WTC11 (cell line): ENCODE results near the gene PRKCE. TPM values are rescaled to one million over a fixed set of nuclear protein-coding genes. Genes with fewer than 3 reads are reported as not detected.

Experiments used
- ATAC-seq: fragments of 200-7000 bp; cut with Tn5 transposase; 2 replicates; pipeline ENCODE4 v1.10.0; 2021; ENCODE audit warnings: mild to moderate bottlenecking, moderate library complexity
- CTCF ChIA-PET: fragments of 300-600 bp; sonication (Branson Sonifier 250); formaldehyde crosslinking; loops from one replicate; lab custom pipeline; 2021; ENCODE audit warnings: antibody characterized with exemption; lab: Charles Lee
- POLR2A ChIA-PET: fragments of 350-600 bp; sonication (Branson Sonifier 250); formaldehyde crosslinking; loops from one replicate; lab custom pipeline; 2021; ENCODE audit warnings: antibody characterized with exemption; lab: Charles Lee
- DNase-seq: peaks from one replicate; pipeline ENCODE4 v3.0.0; 2021; ENCODE audit warnings: low spot score
- H3K27ac Mint-ChIP-seq: 2 replicates; pipeline ENCODE4 v1.8.0; 2021; ENCODE audit warnings: mixed read lengths
- H3K27me3 Mint-ChIP-seq: 2 replicates; pipeline ENCODE4 v1.8.0; 2021; ENCODE audit warnings: low read depth, mild to moderate bottlenecking, moderate library complexity, mixed read lengths
- H3K36me3 Mint-ChIP-seq: 2 replicates; pipeline ENCODE4 v1.8.0; 2021; ENCODE audit warnings: mixed read lengths
- H3K4me1 Mint-ChIP-seq: 2 replicates; pipeline ENCODE4 v1.8.0; 2022; ENCODE audit warnings: mixed read lengths
- H3K4me3 Mint-ChIP-seq: 2 replicates; pipeline ENCODE4 v1.8.0; 2021; ENCODE audit warnings: mild to moderate bottlenecking, moderate library complexity, mixed read lengths
- H3K9me3 Mint-ChIP-seq: 2 replicates; pipeline ENCODE4 v1.8.0; 2021; ENCODE audit warnings: mixed read lengths
- JAZF1 ChIP-seq: fragments of 250-450 bp; sonication (Bioruptor Pico); IDR thresholded peaks from 2 replicates; pipeline ENCODE4 v1.9.0; 2021; ENCODE audit warnings: moderate library complexity, mild to moderate bottlenecking, inconsistent platforms
- NR3C1 ChIP-seq: sonication (generic); formaldehyde crosslinking; conservative IDR thresholded peaks from 2 replicates; pipeline ENCODE4 v1.8.1; 2023; ENCODE audit warnings: low read depth, mild to moderate bottlenecking, missing genetic modification reagents
- TP53 ChIP-seq: sonication (generic); formaldehyde crosslinking; IDR thresholded peaks from 2 replicates; pipeline ENCODE4 v1.8.1; 2023; ENCODE audit warnings: mild to moderate bottlenecking, missing genetic modification reagents
- ZNF219 ChIP-seq: sonication (generic); formaldehyde crosslinking; IDR thresholded peaks from 2 replicates; pipeline ENCODE4 v1.8.0; 2023; ENCODE audit warnings: missing genetic modification reagents, mild to moderate bottlenecking, borderline replicate concordance
- ZNF396 ChIP-seq: fragments of 250-450 bp; sonication (Bioruptor Pico); IDR thresholded peaks from 2 replicates; pipeline ENCODE4 v1.8.0; 2021; ENCODE audit warnings: mild to moderate bottlenecking, moderate library complexity, borderline replicate concordance
- ZNF423 ChIP-seq: fragments of 250-450 bp; sonication (Bioruptor Pico); IDR thresholded peaks from 2 replicates; pipeline ENCODE4 v2.1.2; 2022; ENCODE audit warnings: mild to moderate bottlenecking, moderate library complexity
- total RNA-seq: library from RNA; stranded (reverse); gene quantifications from 3 replicates; pipeline ENCODE4 v1.2.3, GENCODE V29; 2021
- TF ChIP-seq, protein P1 (sequence below): sonication (generic); formaldehyde crosslinking; IDR thresholded peaks from 2 replicates; pipeline ENCODE4 v1.8.0; 2023; ENCODE audit warnings: missing genetic modification reagents
- TF ChIP-seq, protein P2 (sequence below): fragments of 250-450 bp; sonication (Bioruptor Pico); IDR thresholded peaks from 2 replicates; pipeline ENCODE4 v1.9.0; 2021; ENCODE audit warnings: mild to moderate bottlenecking, borderline replicate concordance
- TF ChIP-seq, protein P3 (sequence below): fragments of 250-450 bp; sonication (Bioruptor Pico); conservative IDR thresholded peaks from 2 replicates; pipeline ENCODE4 v1.9.0; 2021; ENCODE audit warnings: mild to moderate bottlenecking
- TF ChIP-seq, protein P4 (sequence below): sonication (generic); formaldehyde crosslinking; conservative IDR thresholded peaks from 2 replicates; pipeline ENCODE4 v1.8.1; 2022; ENCODE audit warnings: mild to moderate bottlenecking, missing genetic modification reagents
- TF ChIP-seq, protein P5 (sequence below): sonication (generic); formaldehyde crosslinking; IDR thresholded peaks from 2 replicates; pipeline ENCODE4 v1.8.0; 2022; ENCODE audit warnings: missing genetic modification reagents
- TF ChIP-seq, protein P6 (sequence below): sonication (generic); formaldehyde crosslinking; IDR thresholded peaks from 2 replicates; pipeline ENCODE4 v1.8.0; 2022; ENCODE audit warnings: mild to moderate bottlenecking, missing genetic modification reagents

Gene PRKCE
- total RNA-seq, 1 experiment from 2014 or later = 5.8 TPM

DNA sequence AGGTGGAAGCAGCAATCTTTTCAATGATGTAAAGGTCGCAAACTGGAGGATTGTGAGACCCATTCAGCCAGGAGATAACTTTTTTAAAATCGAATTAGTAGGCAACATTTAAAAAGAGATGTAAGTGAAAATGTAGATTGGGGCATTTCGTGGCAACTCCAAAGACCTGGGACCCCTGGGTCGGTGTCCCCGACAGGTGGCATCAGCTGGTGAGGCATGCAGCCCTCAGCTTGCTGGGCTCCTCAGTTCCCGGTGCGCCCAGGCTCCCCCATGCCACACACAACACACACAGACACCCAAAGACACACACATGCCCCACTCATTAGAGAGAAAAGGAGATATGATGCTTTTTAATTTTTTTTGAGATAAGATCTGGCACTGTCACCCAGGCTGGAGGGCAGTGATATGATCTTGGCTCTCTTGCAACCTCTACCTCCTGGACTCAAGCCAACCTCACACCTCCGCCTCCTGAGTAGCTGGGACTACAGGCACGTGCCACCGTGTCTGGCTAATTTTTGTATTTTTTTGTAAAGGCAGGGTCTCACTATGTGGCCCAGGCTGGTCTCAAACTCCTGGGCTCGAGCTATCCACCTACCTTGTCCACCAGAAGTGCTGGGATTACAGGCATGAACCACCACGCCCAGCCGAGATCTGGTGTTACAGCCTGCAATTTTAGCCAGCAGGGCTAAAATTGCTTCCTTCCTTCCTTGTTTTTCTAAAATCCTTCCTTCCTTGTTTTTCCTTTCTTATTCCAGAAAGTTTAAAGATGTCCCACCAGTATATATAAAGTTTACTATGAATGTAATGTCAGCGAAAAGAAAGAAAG, 523.1 kb downstream of the PRKCE start:
- Mint-ChIP-seq H3K27ac (no peak overlapping the region), H3K4me3 (no peak overlapping the region), H3K36me3 (no peaks in the 10 kb centered on the region), H3K4me1 (peaks cover 26% of the 10 kb centered on the region), H3K9me3 (no peaks in the 10 kb centered on the region), H3K27me3 (no peaks in the 10 kb centered on the region)
- ATAC-seq = no peak
- TF ChIP-seq, protein P1, sequence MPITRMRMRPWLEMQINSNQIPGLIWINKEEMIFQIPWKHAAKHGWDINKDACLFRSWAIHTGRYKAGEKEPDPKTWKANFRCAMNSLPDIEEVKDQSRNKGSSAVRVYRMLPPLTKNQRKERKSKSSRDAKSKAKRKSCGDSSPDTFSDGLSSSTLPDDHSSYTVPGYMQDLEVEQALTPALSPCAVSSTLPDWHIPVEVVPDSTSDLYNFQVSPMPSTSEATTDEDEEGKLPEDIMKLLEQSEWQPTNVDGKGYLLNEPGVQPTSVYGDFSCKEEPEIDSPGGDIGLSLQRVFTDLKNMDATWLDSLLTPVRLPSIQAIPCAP (CRISPR knock-in tag) = no peak
- TF ChIP-seq ZNF219 (CRISPR knock-in tag) = no peak
- TF ChIP-seq JAZF1 (CRISPR knock-in tag) = no peak
- TF ChIP-seq, protein P2, sequence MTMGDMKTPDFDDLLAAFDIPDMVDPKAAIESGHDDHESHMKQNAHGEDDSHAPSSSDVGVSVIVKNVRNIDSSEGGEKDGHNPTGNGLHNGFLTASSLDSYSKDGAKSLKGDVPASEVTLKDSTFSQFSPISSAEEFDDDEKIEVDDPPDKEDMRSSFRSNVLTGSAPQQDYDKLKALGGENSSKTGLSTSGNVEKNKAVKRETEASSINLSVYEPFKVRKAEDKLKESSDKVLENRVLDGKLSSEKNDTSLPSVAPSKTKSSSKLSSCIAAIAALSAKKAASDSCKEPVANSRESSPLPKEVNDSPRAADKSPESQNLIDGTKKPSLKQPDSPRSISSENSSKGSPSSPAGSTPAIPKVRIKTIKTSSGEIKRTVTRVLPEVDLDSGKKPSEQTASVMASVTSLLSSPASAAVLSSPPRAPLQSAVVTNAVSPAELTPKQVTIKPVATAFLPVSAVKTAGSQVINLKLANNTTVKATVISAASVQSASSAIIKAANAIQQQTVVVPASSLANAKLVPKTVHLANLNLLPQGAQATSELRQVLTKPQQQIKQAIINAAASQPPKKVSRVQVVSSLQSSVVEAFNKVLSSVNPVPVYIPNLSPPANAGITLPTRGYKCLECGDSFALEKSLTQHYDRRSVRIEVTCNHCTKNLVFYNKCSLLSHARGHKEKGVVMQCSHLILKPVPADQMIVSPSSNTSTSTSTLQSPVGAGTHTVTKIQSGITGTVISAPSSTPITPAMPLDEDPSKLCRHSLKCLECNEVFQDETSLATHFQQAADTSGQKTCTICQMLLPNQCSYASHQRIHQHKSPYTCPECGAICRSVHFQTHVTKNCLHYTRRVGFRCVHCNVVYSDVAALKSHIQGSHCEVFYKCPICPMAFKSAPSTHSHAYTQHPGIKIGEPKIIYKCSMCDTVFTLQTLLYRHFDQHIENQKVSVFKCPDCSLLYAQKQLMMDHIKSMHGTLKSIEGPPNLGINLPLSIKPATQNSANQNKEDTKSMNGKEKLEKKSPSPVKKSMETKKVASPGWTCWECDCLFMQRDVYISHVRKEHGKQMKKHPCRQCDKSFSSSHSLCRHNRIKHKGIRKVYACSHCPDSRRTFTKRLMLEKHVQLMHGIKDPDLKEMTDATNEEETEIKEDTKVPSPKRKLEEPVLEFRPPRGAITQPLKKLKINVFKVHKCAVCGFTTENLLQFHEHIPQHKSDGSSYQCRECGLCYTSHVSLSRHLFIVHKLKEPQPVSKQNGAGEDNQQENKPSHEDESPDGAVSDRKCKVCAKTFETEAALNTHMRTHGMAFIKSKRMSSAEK (CRISPR knock-in tag) = no peak
- TF ChIP-seq NR3C1 (CRISPR knock-in tag) = no peak
- TF ChIP-seq, protein P3, sequence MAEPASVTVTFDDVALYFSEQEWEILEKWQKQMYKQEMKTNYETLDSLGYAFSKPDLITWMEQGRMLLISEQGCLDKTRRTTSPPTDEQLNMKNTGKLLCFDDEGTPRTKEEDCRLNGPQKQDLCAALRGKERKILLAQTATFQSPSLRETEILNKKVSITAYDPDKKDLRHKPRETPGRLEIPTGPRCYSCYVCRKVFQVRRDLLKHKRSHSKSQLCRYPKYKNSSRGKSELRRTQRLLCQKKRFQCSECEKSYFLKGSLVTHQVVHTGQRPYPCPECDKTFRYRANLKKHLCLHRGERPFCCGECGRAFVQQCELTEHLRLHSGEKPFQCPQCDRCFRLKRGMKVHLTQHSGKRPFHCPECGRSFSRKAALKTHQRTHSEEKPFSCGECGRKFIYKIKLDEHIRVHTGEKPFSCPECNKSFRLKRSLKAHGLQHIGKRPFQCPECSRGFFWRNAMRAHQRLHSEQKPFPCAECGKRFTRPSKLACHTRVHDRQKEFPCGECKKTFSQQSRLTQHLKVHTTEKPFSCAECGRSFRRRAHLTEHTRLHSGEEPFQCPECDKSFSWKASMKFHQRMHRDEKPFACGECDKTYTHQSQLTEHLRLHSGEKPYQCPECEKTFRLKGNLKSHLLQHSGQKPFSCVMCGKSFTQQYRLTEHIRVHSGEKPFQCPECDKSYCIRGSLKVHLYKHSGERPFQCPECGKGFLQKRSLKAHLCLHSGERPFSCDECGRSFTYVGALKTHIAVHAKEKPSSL (CRISPR knock-in tag) = no peak
- no peak for TF ChIP-seq ZNF423 (CRISPR knock-in tag)
- TF ChIP-seq, protein P4, sequence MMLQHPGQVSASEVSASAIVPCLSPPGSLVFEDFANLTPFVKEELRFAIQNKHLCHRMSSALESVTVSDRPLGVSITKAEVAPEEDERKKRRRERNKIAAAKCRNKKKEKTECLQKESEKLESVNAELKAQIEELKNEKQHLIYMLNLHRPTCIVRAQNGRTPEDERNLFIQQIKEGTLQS (CRISPR knock-in tag) = no peak
- TF ChIP-seq, protein P5, sequence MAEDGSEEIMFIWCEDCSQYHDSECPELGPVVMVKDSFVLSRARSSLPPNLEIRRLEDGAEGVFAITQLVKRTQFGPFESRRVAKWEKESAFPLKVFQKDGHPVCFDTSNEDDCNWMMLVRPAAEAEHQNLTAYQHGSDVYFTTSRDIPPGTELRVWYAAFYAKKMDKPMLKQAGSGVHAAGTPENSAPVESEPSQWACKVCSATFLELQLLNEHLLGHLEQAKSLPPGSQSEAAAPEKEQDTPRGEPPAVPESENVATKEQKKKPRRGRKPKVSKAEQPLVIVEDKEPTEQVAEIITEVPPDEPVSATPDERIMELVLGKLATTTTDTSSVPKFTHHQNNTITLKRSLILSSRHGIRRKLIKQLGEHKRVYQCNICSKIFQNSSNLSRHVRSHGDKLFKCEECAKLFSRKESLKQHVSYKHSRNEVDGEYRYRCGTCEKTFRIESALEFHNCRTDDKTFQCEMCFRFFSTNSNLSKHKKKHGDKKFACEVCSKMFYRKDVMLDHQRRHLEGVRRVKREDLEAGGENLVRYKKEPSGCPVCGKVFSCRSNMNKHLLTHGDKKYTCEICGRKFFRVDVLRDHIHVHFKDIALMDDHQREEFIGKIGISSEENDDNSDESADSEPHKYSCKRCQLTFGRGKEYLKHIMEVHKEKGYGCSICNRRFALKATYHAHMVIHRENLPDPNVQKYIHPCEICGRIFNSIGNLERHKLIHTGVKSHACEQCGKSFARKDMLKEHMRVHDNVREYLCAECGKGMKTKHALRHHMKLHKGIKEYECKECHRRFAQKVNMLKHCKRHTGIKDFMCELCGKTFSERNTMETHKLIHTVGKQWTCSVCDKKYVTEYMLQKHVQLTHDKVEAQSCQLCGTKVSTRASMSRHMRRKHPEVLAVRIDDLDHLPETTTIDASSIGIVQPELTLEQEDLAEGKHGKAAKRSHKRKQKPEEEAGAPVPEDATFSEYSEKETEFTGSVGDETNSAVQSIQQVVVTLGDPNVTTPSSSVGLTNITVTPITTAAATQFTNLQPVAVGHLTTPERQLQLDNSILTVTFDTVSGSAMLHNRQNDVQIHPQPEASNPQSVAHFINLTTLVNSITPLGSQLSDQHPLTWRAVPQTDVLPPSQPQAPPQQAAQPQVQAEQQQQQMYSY = no peak
- TF ChIP-seq, protein P6, sequence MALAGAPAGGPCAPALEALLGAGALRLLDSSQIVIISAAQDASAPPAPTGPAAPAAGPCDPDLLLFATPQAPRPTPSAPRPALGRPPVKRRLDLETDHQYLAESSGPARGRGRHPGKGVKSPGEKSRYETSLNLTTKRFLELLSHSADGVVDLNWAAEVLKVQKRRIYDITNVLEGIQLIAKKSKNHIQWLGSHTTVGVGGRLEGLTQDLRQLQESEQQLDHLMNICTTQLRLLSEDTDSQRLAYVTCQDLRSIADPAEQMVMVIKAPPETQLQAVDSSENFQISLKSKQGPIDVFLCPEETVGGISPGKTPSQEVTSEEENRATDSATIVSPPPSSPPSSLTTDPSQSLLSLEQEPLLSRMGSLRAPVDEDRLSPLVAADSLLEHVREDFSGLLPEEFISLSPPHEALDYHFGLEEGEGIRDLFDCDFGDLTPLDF (CRISPR knock-in tag) = no peak
- TF ChIP-seq TP53 (CRISPR knock-in tag) = no peak
- TF ChIP-seq ZNF396 (CRISPR knock-in tag) = no peak
- DNase-seq = no peak
- ChIA-PET POLR2A (no interaction called here), CTCF (interaction anchor here (1.2 kb wide), 1 partner anchor 111 kb away, joined by 3 read pairs; no protein-coding TSS in a partner anchor)
